Epidermal melanocyte (primary cell): ENCODE measurements around the gene DNAH6.
A peak's percentile ranks its signal among the peaks of the same experiment; 100 is the strongest.

Source experiments
- DNase-seq: peaks from one replicate; pipeline ENCODE4 v3.0.0; 2011; ENCODE audit warnings: low spot score; ENCODE audit not compliant: insufficient read length

Gene DNAH6

DNA sequence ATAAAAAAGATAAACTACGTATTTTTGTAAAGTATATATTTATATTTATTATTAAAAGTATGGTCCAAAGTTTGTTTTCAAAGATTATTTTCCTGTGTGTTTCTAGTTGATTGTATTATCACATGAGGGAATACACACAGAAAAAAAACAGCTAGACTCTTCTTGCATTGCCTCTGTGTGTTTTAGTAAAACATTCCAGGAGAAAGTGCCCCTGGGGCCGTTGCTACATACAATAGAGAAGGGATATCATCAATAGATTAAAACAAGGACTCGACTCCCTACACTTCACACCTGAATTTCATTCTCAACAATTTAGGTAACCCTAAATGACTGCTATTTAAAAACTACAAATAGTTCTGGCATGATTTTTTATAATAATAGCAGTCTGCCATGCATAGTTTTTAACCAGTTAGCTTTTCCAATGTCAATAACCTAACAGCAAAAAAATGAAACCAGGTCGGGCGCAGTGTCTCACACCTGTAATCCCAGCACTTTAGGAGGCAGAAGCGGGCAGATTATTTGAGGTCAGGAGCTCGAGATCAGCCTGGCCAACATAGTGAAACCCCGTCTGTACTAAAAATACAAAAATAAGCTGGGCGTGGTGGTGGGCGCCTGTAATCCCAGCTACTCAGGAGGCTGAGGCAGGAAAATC lies 171.3 kb downstream of the DNAH6 start:
- DNase-seq = no peak

DNA sequence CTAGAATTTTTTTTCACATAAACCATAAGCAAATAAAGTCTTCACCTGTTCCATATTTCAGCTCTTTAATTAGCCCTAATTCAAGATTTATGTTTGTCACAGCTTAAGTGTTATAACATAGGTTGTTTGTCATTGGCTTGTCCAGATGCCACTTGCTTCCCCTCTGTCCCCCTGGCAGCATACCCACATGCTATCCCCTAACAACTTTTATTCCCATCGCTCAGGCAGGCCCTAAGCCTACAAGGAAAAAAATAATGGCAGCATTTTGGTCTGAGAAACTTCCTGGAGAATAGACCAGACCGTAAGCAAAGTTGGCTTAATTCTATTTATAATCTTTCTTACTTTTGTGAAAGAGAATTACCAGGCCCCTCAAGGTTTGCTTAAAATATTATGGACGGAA lies 173.9 kb downstream of the DNAH6 start:
- DNase-seq = no peak

DNA sequence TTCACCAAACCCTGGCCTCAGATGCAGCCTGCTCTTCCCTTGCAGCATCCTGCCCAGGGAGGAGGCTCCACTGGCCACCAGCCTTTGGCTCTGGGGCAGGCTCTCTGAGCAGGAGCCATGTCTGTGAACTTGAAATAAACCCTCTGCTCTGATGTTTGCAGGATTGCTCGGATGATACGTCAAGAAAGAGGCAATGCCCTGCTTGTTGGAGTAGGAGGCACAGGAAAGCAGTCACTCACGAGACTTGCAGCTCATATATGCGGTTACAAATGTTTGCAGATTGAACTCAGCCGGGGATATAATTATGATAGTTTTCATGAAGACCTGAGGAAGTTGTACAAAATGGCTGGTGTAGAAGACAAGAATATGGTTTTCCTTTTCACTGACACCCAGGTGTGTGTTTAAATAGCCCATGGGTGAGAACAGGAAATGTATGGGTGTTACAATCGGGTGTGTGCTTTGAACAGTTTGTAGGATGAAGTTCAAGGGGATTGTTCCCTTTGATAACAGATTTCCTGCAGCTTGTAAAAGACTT lies 177.9 kb downstream of the DNAH6 start:
- DNase-seq = no peak

DNA sequence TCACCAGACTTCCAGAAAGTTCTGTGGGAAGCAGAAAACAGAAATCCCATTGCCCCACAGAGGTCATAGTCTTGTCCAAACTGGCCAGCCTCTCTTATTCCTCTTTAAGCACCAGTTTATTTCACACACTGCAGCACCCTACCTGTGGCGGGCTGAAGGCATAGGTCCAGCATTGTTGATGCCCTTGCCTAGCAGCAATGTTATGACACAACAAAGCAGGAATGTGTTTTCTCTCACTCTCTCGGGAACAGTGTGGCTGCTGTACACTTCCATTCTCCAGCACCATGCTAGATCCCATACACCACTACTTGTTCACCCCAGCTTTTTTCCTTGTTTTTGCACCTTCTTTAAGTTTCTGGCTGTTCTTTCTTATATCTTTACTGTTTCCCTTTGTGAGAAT lies 181.6 kb downstream of the DNAH6 start:
- DNase-seq = no peak

DNA sequence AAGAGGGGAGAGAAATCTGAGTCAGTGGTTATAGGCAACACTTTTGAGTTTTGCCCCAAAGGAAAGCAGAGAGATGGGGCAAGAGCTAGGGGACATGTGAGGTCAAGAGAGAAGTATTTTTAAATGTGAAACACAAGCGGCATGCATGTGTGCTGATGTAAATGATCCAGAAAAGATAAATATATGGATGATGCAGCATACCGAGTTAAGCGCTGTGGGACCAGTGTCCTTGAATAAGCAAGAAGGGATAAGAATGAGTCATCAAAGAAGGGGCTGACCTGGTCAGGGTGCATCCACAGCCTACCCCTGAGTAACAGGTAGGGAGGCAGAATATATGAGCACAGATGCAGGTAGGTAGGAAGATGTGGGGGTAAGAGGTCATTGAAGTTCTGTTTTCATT lies 183.7 kb downstream of the DNAH6 start:
- no peak for DNase-seq

DNA sequence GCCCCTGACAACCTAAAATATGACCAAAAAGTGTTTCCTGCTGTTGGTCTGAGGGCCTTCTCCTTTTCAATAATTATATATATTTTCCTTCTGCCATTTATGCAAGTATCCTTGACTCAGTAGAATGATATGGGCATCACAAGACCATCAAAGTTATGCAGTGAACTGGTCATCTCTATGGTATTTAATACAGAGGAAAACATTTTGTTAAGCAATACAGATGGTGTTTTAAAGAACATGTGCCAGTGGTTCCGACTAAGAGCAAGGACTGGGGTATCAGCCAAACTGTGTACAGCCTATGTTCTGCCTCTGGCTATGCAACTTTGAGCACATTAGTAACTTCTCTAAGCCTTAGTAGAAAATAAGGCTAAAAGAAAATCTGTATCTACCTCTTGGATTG lies 185.6 kb downstream of the DNAH6 start:
- peak; percentile 35 for DNase-seq

DNA sequence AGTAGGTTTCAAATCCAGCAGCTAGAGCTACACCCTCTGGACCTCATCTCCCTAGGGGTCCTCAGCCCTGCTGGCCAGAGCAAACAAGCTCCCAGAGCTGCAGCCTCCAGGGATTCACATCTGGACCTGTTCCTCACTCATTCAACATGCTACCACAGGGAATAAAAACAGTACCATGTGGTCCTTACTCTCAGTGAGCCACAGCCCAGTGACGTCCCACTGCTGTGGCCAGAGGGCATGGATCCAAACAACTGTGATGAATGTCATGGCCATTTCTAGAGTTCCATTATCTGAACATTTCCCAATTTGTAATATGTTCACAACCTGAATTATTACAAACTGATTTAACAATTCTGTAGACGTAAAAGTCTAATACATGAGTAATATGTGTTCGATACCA lies 186.6 kb downstream of the DNAH6 start:
- no peak for DNase-seq

DNA sequence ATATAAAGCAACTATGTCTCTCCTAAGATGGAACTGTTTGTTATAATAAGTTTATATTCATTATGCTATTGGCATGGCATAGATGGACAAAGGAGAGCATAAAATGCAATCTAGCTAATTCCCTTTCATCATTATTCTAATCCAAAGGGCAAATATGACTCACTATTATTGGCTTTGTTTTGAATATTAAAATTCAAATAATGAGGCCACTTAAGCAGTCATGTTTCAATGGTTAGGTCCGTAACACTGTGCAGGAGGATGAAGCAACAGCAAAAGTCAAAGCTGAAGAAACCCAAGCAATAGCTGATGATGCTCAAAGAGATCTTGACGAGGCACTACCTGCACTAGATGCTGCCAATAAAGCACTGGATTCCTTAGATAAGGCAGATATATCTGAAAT lies 187.5 kb downstream of the DNAH6 start:
- no peak for DNase-seq

DNA sequence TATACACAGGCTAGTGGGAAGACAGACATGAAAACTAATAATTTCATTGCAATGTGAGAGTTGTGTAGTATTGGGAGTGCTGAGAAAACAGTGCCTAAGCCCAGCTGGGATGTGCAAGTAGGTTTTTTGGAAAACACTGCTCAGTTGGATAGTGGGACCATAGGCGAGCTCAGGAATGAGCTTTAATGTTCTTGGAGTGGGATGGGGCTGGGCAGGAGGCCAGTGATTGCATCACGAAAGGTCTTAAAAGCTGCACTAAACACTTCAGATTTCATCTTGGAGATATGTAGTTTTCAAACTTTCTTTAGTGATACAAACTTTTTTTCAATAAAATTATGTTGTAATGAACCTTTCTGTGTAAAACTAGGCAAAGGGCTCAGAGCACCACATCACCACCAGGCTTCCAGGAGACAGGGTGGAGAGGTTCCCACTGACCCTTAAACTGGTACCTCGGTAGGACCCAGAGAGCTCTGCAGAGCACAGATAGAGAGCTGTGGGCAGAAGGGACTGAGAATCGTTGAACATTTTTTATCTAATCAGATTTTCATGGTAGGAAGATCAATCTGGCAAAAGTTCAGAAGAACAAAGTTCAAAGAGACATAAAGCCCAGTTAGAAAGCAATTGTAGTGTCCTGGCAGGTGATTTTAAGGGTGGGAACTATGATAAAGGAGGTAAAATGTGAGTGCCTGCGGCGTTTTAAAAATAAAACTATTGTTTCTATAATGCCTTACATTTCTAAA lies 188.4 kb downstream of the DNAH6 start:
- DNase-seq = no peak

DNA sequence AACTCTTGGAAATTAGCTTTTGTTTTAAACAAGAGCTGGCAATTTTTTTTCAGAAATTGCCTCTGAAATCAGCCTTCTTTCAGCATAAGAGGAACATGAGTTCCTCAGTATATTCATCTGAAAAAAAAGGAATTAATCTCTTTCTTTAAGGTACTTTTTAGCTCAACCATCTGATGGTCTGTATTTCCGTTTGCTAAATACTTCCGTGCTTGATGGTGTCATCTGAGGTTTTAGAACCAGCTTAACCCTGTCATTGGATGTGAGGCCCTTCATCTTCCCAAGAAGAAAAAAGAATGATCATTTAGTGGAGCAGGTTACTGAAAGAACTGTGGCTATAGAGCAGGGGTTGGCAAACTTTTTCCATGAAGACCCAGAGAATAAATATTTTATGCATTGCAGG lies 189.6 kb downstream of the DNAH6 start:
- no peak for DNase-seq

DNA sequence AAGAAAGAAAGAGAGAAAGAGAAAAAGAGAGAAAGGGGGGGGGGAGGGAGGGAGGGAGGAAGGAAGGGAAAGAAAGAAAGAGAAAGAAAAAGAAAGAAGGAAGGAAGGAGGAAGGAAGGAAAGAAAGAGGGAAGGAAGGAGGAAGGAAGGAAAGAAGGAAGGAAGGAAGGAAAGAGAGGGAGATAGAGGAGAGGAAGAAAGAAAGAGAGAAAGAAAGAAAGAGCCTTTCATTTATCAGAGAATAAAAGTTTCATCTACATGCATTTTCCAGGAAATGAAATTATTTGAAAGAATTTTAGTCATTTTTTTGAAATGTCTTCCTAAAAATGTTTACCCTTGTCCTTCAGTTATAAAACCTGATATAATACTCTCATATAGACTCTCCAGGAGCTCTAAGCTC lies 192.1 kb downstream of the DNAH6 start:
- DNase-seq = no peak

DNA sequence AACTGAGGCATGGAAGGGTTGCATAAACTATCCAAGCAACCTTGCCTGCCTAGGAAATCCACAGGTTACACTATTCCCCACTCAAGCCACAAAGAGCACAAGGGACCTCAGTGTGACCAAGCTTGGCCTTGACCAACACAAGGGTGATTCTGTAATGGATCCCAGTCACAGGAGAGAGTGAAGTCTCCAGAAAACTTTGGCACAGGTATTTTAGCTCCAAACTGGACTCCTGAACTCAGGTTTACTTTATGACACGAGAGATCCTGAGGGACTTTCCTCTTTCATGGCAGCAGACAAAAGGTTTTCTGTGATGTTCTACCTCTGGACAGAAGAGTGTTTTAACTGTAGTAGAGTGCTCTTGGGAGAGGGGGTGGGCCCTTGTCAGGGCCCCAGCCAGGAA lies 195.4 kb downstream of the DNAH6 start:
- DNase-seq = no peak

DNA sequence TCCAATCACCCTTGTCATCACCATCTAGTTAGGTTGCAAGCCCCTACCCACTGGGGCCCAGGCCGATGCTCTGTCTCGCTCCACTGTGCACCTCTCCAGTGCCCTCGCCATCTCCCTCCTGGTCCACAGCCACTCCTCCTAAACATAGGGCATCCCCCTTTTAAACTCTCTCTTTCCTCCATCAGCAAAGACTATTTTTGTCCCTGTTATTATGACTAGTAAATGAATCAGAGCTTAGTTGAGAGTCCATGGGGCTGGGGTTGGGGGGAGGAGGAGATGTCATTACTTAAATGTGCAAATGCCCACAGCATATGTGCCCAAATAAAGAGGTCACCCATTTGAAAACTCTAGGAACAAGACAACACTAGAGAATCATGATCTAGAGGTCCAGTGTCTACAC lies 197.1 kb downstream of the DNAH6 start:
- no peak for DNase-seq

DNA sequence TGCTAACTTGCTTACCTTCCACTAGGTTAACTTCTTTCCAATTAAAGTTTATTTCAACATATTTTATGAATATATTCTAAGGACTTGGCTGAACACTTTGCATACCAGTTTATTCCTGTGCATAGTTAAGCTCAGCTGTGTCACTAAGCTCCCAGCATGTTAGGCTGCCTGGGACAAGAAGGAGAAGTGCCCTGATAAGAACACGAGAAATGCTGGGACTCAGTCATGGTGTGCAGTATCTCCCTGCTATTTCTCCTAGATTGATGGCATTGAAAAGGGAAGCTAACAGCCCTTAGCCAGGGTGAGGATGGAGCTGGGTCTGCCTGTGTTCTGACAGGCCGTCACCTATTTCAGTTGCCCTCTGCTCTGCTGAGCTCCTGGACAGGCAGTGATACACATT lies 200.3 kb downstream of the DNAH6 start:
- no peak for DNase-seq

DNA sequence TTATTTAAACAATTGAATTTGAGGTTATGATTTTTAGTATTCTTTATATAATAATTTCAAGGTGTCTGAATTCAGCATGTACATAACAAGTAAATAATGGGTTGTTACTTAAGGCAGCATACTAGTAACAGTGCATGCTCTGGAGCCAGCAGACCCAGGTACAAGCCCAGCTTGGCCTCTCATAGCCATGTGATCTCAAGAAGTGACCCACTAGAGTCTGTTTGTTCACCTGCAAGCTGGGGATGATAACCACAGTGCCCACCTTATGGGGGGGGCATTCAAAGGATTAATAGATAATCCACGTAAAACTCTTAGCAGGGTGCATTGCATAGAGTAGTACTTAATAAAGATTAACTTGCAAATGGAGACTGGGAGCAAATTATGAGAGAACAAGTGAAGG lies 201.0 kb downstream of the DNAH6 start:
- DNase-seq = no peak

DNA sequence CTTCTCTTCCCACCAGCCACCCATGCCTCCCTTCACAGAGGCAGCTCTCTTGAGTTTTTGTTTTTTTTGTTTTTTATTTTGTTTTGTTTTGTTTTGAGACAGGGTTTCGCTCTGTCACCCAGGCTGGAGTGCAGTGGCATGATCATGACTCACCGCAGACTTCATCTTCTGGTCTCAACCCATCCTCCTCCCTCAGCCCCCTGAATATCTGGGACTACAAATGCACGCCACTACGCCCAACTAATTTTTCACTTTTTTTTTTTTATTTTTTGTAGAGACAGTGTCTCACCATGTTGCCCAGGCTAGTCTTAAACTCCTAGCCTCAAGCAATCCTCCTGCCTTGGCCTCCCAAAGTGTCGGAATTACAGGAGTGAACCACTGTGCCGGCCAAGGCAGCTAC lies 203.1 kb downstream of the DNAH6 start:
- DNase-seq = no peak

DNA sequence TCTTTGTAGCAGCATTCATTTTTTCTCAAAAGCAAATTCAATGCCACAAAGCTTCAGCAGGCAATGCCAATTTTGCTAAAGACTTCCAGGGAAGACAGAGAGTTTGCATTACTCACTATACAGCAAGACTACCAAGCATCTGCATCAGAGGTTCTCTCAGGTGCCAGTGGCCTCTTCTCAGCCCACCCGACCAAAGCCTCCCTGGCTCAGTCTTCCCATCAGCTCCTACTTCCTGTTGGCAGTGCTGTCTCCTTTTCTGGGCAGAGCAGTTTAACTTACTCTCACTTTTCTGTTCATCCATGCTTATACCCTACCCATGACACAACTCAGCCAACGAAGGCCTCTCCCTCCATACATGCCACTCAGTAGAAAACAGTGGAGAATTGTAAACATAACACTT lies 207.5 kb downstream of the DNAH6 start:
- DNase-seq = no peak

DNA sequence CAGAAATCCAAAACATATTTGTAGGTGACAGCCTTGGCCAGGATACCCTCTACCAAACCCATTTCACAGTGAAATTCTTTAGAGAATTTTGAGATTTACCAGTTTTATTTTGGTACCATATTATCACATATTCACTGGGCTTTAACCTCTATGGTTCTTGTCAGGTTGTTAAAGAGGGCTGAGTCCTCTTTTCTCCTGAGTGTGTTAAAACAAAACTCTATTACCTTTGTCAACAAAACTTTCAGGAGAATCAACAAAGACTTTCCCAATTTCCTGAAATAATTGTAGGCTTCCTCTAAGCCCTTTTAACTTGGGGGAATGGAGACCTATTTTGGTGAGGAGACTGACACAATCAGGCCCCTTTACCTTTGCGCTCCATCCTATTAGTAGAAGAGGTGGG lies 209.4 kb downstream of the DNAH6 start:
- DNase-seq = no peak

DNA sequence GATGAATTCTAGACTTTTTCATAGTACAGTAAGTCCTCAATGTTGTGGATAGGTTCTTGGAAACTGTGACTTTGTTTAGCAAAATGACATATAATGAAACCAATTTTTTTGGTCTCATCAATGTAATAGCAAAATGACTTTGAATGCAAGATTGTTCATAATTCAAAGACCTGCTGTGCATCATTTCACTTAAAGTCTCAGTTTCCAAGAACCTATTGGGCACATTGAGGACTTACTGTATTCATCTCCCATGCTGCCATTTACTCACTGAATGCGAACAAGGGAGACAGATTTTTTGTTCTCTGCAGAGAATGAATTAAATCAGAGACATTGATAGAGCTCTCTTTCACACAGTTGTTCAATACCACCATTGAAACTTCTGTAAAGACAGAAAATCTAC lies 211.0 kb downstream of the DNAH6 start:
- no peak for DNase-seq

DNA sequence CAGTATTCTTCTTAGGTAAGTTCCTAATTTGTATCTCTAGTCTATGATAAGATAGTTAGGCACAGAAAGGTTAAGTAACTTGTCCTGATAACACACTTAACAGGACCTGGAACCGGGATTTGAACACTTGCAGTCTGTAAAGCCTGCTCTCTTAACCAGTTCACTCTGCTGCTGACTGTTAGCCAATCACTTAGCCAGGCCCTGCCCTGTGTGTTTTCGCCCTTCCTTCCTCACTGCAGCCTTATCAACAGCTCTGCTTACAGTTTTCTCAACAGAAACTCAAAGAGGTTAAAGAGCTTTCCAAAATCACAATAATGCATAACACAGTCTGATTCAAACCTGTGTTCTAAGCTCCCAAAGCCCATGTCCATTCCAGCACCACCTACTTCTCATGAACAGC lies 212.9 kb downstream of the DNAH6 start:
- no peak for DNase-seq

DNA sequence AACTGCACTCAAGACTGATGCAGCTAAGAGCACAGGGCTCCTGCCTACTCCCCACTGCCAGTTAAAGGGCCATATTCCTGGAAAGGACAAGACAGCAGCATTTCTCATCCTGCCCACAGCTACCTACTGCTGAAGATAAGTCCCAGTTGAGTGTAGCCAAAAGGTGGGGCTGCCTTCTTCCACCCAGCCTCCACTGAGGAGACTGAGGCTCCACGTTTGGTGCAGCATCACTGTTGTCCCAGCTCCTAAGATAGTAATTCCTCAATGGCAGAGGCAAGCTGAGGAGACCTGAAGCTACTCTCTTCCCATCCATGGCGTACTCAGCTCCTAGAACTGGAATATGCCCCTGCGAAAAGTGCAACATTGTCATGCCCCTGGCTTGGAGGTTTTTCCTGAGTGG lies 214.9 kb downstream of the DNAH6 start:
- DNase-seq = no peak

DNA sequence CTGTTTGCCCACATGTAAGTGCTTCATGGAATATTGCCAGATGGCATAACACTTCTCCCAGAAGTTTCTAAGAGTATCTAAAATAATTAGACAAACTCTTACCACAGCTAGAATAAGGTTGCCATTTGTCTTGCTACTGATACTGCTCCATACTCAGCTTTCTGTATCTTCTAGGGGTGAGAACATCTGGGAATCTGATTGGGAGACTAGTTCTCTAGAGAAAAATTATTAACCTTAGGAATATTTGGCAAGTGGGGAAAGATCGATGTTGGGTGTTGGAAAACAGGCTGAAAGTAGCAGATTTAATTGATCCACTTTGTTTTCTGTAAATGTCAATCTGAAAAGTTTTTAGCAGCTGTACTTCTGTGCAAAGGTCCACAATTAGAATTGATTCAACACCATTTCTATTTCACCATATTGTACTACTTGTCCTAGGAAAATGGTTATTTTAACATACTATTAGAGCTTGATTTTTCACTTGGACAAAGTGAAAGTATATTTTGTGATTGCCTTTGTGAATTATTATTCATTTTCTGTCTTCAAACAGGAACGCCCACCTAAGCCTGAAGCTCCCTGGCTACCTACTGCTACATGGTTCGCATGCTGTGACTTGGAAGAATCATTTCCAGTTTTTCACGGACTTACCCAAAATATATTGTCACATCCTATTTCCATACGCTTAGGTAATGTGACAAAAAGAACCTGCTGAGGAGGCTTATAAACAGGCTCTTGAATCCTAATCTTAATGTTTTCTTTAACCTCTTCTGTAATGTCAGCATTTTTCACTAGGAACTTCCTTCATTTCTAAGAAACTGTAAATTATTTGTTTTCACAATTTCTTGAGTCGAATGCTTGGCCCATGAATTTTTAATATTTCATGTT lies 216.8 kb downstream of the DNAH6 start:
- no peak for DNase-seq
